Measurements from ENCODE around the gene ITPRIP.

ITPRIP gene

DNA sequence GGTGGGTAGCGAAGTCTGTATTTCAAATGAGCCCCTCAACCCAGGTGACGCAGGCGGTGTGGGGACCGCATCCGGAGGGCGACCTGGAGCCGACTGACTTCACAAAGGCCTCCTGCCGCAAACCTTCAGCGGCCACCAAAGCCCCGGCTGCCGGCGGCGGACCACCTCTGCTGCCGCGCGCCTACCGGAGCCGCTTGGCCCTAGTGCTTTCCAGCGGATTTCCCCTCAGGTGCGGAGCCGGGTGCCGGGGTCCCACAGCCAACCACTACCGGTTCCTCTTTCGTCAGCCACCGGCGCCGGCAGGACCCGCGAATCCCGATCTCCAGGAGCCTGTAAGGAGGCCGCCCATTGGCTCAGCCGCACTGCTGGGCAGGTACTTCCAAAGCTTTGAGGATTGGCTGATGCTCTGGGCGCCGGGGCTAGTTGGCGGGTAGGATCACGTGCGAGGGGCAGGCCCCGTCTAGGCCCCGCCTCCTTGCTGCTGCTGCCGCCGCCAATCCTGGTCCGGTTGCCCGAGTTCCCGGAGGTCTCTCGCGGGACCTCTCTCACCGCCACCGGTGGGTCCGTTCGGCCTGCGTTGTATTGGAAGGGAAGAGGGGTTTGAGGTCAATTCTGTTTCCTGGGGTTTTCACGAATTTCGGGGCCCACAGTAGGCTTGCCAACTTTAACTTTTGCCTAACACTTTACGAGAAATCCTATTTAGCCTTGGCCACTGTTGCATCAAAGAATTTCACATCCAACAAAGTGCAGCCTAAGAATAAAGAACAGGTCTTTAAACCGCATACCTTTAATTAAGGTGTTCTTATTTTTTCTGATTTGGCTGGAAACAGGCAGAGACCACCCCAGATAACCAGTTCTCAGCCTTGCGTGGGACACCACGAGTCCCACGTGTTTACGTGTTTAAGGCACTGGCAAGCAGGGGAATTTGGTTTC lies 69.3 kb downstream of the ITPRIP start, which contains the start of gene GSTO2:
Gene GSTO2 (plus strand): TSS at position 472 of the 933 bp plus-strand sequence. CDS start 5,732 bp downstream, outside the sequence.
- H2BK120ac ChIP-seq (ENCODE audit: insufficient read depth, low read length, poor library complexity), result no peak within 1 kb of the TSS
- peak within 1 kb of the TSS; percentile 57 for H3K14ac ChIP-seq (ENCODE audit: low read length)
- peaks cover 5 to 12% of the 10 kb centered on the region in 2 experiments for H3K36me3 ChIP-seq (ENCODE audit: control insufficient read depth in 1 of 2, insufficient read depth in 2 of 2, low read length in 2 of 2)
- peak within 1 kb of the TSS; percentile 20 for H2BK5ac ChIP-seq (ENCODE audit: low read depth, low read length, poor library complexity)
- peak within 1 kb of the TSS; percentile 83 for H4K8ac ChIP-seq (ENCODE audit: low read depth, low read length)
- no peak within 1 kb of the TSS for H3K23ac ChIP-seq (ENCODE audit: low read length)
- peak within 1 kb of the TSS; percentile 57 for H3K27ac ChIP-seq (ENCODE audit: low read depth, low read length)
- no peaks in the 10 kb centered on the region for H3K79me2 ChIP-seq (ENCODE audit: control insufficient read depth, insufficient read depth, low read length, poor library complexity)
- peak within 1 kb of the TSS; percentile 98 for H3K9ac ChIP-seq (ENCODE audit: low read length)
- H2BK12ac ChIP-seq (ENCODE audit: low read length), result no peak within 1 kb of the TSS
- peak within 1 kb of the TSS; percentile 37 for H3K4ac ChIP-seq (ENCODE audit: low read depth, low read length)
- H3K79me1 ChIP-seq (ENCODE audit: low read length), result peaks cover 6% of the 10 kb centered on the region
- peak within 1 kb of the TSS; percentile 56 for H2AFZ ChIP-seq (ENCODE audit: insufficient read depth, low read length, poor library complexity)
- H3K18ac ChIP-seq (ENCODE audit: low read length), result peak within 1 kb of the TSS; percentile 34
- peak within 1 kb of the TSS; percentile 89 for H3K4me2 ChIP-seq (ENCODE audit: low read length)
- H4K91ac ChIP-seq (ENCODE audit: low read depth, low read length), result peak within 1 kb of the TSS; percentile 70
- H3K27me3 ChIP-seq (ENCODE audit: insufficient read depth, low read length), result no peaks in the 10 kb centered on the region
- H3K4me3 ChIP-seq (ENCODE audit: low read depth, low read length), result peak within 1 kb of the TSS; percentile 95
- peaks cover 2 to 4% of the 10 kb centered on the region in 2 experiments for H3K4me1 ChIP-seq (ENCODE audit: control insufficient read depth in 1 of 2, insufficient read depth in 2 of 2, low read length in 2 of 2)
- no peaks in the 10 kb centered on the region for H3K9me3 ChIP-seq (ENCODE audit: insufficient read depth, low read depth, low read length)
- peak within 1 kb of the TSS; percentile 79 for H4K12ac ChIP-seq (ENCODE audit: low read depth, low read length)
- peak; percentile 99 for DNase-seq
- H2AK5ac ChIP-seq (ENCODE audit: low read length), result no peak within 1 kb of the TSS
- no CpG with 5 or more reads among the region's 59 CpGs for WGBS (ENCODE audit: extremely low coverage, insufficient coverage, insufficient read length)

GRCh38 chr10:104268405-104268712 lies 69.9 kb downstream of the ITPRIP start:
- H3K4me3 ChIP-seq (ENCODE audit: low read depth, low read length), result peak overlapping the region; percentile 95
- H3K18ac ChIP-seq (ENCODE audit: low read length), result no peak overlapping the region
- peak overlapping the region; percentile 75 for H4K12ac ChIP-seq (ENCODE audit: low read depth, low read length)
- H2AK5ac ChIP-seq (ENCODE audit: low read length), result no peak overlapping the region
- H4K8ac ChIP-seq (ENCODE audit: low read depth, low read length), result peak overlapping the region; percentile 83
- H2BK120ac ChIP-seq (ENCODE audit: insufficient read depth, low read length, poor library complexity), result no peak overlapping the region
- DNase-seq, result peak in 1 of 2 donors; percentile 37
- peak overlapping the region; percentile 40 for H3K14ac ChIP-seq (ENCODE audit: low read length)
- H2BK12ac ChIP-seq (ENCODE audit: low read length), result no peak overlapping the region
- no peak overlapping the region for H3K23ac ChIP-seq (ENCODE audit: low read length)
- H3K27ac ChIP-seq (ENCODE audit: low read depth, low read length), result peak overlapping the region; percentile 57
- H3K4me2 ChIP-seq (ENCODE audit: low read length), result peak overlapping the region; percentile 89
- H3K36me3 ChIP-seq (ENCODE audit: control insufficient read depth in 1 of 2, insufficient read depth in 2 of 2, low read length in 2 of 2), result peaks cover 5 to 12% of the 10 kb centered on the region in 2 experiments
- no peak overlapping the region for H2BK5ac ChIP-seq (ENCODE audit: low read depth, low read length, poor library complexity)
- H3K9me3 ChIP-seq (ENCODE audit: insufficient read depth, low read depth, low read length), result no peaks in the 10 kb centered on the region
- peak overlapping the region; percentile 70 for H4K91ac ChIP-seq (ENCODE audit: low read depth, low read length)
- WGBS (ENCODE audit: extremely low coverage, insufficient coverage, insufficient read length), result no CpG with 5 or more reads among the region's 10 CpGs
- H3K27me3 ChIP-seq (ENCODE audit: insufficient read depth, low read length), result no peaks in the 10 kb centered on the region
- H3K79me2 ChIP-seq (ENCODE audit: control insufficient read depth, insufficient read depth, low read length, poor library complexity), result no peaks in the 10 kb centered on the region
- peak overlapping the region; percentile 30 for H2AFZ ChIP-seq (ENCODE audit: insufficient read depth, low read length, poor library complexity)
- H3K4ac ChIP-seq (ENCODE audit: low read depth, low read length), result no peak overlapping the region
- peaks cover 2 to 4% of the 10 kb centered on the region in 2 experiments for H3K4me1 ChIP-seq (ENCODE audit: control insufficient read depth in 1 of 2, insufficient read depth in 2 of 2, low read length in 2 of 2)
- H3K9ac ChIP-seq (ENCODE audit: low read length), result peak overlapping the region; percentile 98
- H3K79me1 ChIP-seq (ENCODE audit: low read length), result peaks cover 6% of the 10 kb centered on the region

GRCh38 chr10:104267721-104268404 lies 70.4 kb downstream of the ITPRIP start:
- Histone ChIP-seq H4K8ac (ENCODE audit: low read depth, low read length) (no peak overlapping the region), H3K27ac (ENCODE audit: low read depth, low read length) (no peak overlapping the region), H3K79me1 (ENCODE audit: low read length) (peaks cover 6% of the 10 kb centered on the region), H3K36me3 (ENCODE audit: control insufficient read depth in 1 of 2, insufficient read depth in 2 of 2, low read length in 2 of 2) (peaks cover 5 to 12% of the 10 kb centered on the region in 2 experiments), H3K4me3 (ENCODE audit: low read depth, low read length) (no peak overlapping the region), H2BK12ac (ENCODE audit: low read length) (no peak overlapping the region), H3K23ac (ENCODE audit: low read length) (no peak overlapping the region), H3K4me2 (ENCODE audit: low read length) (peak overlapping the region; percentile 89), H3K9ac (ENCODE audit: low read length) (peak overlapping the region; percentile 98), H2AK5ac (ENCODE audit: low read length) (no peak overlapping the region), H4K12ac (ENCODE audit: low read depth, low read length) (no peak overlapping the region), H4K91ac (ENCODE audit: low read depth, low read length) (no peak overlapping the region), H3K4me1 (ENCODE audit: control insufficient read depth in 1 of 2, insufficient read depth in 2 of 2, low read length in 2 of 2) (peaks cover 2 to 4% of the 10 kb centered on the region in 2 experiments), H3K9me3 (ENCODE audit: insufficient read depth, low read depth, low read length) (no peaks in the 10 kb centered on the region), H3K4ac (ENCODE audit: low read depth, low read length) (no peak overlapping the region), H3K27me3 (ENCODE audit: insufficient read depth, low read length) (no peaks in the 10 kb centered on the region), H2BK120ac (ENCODE audit: insufficient read depth, low read length, poor library complexity) (no peak overlapping the region), H3K18ac (ENCODE audit: low read length) (no peak overlapping the region), H2BK5ac (ENCODE audit: low read depth, low read length, poor library complexity) (no peak overlapping the region), H3K14ac (ENCODE audit: low read length) (no peak overlapping the region), H3K79me2 (ENCODE audit: control insufficient read depth, insufficient read depth, low read length, poor library complexity) (no peaks in the 10 kb centered on the region), H2AFZ (ENCODE audit: insufficient read depth, low read length, poor library complexity) (no peak overlapping the region)
- no CpG with 5 or more reads among the region's 14 CpGs for WGBS (ENCODE audit: extremely low coverage, insufficient coverage, insufficient read length)
- no peak for DNase-seq

DNA sequence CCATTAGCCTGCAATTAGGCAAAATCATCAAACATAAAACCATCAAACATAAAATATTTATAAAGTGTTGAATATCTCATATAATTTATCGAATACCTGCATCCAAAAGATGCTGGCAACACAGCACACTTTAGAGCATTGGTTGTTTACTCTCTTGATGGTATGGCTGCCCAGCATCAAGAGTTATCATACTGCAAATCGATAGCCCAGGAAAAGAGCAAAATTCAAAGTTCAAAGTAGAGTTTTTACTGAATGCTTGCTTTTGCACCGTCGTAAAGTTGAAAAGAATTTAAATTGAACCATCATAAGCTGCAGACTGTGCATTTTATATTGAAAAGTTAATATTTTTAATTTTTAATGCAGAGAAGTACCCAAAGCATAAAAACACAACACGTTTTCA lies 73.5 kb downstream of the ITPRIP start:
- no peak for DNase-seq
- peaks cover 2 to 4% of the 10 kb centered on the region in 2 experiments for H3K4me1 ChIP-seq (ENCODE audit: control insufficient read depth in 1 of 2, insufficient read depth in 2 of 2, low read length in 2 of 2)
- no peak overlapping the region for H4K8ac ChIP-seq (ENCODE audit: low read depth, low read length)
- no peaks in the 10 kb centered on the region for H3K9me3 ChIP-seq (ENCODE audit: insufficient read depth, low read depth, low read length)
- peaks cover 8% of the 10 kb centered on the region for H3K79me1 ChIP-seq (ENCODE audit: low read length)
- H2BK5ac ChIP-seq (ENCODE audit: low read depth, low read length, poor library complexity), result no peak overlapping the region
- H4K12ac ChIP-seq (ENCODE audit: low read depth, low read length), result no peak overlapping the region
- no peak overlapping the region for H3K18ac ChIP-seq (ENCODE audit: low read length)
- no peak overlapping the region for H2AK5ac ChIP-seq (ENCODE audit: low read length)
- H4K91ac ChIP-seq (ENCODE audit: low read depth, low read length), result no peak overlapping the region
- H3K79me2 ChIP-seq (ENCODE audit: control insufficient read depth, insufficient read depth, low read length, poor library complexity), result no peaks in the 10 kb centered on the region
- H3K4ac ChIP-seq (ENCODE audit: low read depth, low read length), result no peak overlapping the region
- H3K9ac ChIP-seq (ENCODE audit: low read length), result no peak overlapping the region
- WGBS (ENCODE audit: extremely low coverage, insufficient coverage, insufficient read length), result no CpG with 5 or more reads among the region's 5 CpGs
- no peak overlapping the region for H3K4me2 ChIP-seq (ENCODE audit: low read length)
- H2BK12ac ChIP-seq (ENCODE audit: low read length), result no peak overlapping the region
- H2AFZ ChIP-seq (ENCODE audit: insufficient read depth, low read length, poor library complexity), result no peak overlapping the region
- no peak overlapping the region for H3K14ac ChIP-seq (ENCODE audit: low read length)
- H2BK120ac ChIP-seq (ENCODE audit: insufficient read depth, low read length, poor library complexity), result no peak overlapping the region
- H3K27me3 ChIP-seq (ENCODE audit: insufficient read depth, low read length), result no peaks in the 10 kb centered on the region
- peaks cover 7 to 28% of the 10 kb centered on the region in 2 experiments for H3K36me3 ChIP-seq (ENCODE audit: control insufficient read depth in 1 of 2, insufficient read depth in 2 of 2, low read length in 2 of 2)
- no peak overlapping the region for H3K27ac ChIP-seq (ENCODE audit: low read depth, low read length)
- no peak overlapping the region for H3K23ac ChIP-seq (ENCODE audit: low read length)
- H3K4me3 ChIP-seq (ENCODE audit: low read depth, low read length), result no peak overlapping the region

Measured in trophoblast cell (in vitro differentiated cells and primary cell).